Glutamatergic neuron (in vitro differentiated cells): Measurements from ENCODE around the gene RAD51B. TPM values are rescaled to one million over a fixed set of nuclear protein-coding genes. Genes with fewer than 3 reads are reported as not detected.

Experiments
- DNase-seq: peaks from one replicate; pipeline ENCODE4 v3.0.0; 2022
- H3K27ac Mint-ChIP-seq: one replicate; pipeline ENCODE4 v1.8.0; 2020; ENCODE audit warnings: mild to moderate bottlenecking, mixed read lengths, inconsistent platforms; ENCODE audit not compliant: unreplicated experiment
- H3K27me3 Mint-ChIP-seq: one replicate; pipeline ENCODE4 v1.8.0; 2020; ENCODE audit warnings: mild to moderate bottlenecking, moderate library complexity, mixed read lengths, inconsistent platforms; ENCODE audit not compliant: unreplicated experiment
- H3K36me3 Mint-ChIP-seq: one replicate; pipeline ENCODE4 v1.8.0; 2020; ENCODE audit warnings: mild to moderate bottlenecking, mixed read lengths, inconsistent platforms; ENCODE audit not compliant: unreplicated experiment
- H3K4me1 Mint-ChIP-seq: one replicate; pipeline ENCODE4 v1.8.0; 2020; ENCODE audit warnings: mild to moderate bottlenecking, low read depth, mixed read lengths, inconsistent platforms; ENCODE audit not compliant: unreplicated experiment
- H3K4me3 Mint-ChIP-seq: one replicate; pipeline ENCODE4 v1.8.0; 2020; ENCODE audit warnings: mild to moderate bottlenecking, mixed read lengths, inconsistent platforms; ENCODE audit not compliant: unreplicated experiment
- H3K9me3 Mint-ChIP-seq: one replicate; pipeline ENCODE4 v1.8.0; 2020; ENCODE audit warnings: mild to moderate bottlenecking, moderate library complexity, mixed read lengths, inconsistent platforms; ENCODE audit not compliant: unreplicated experiment
- total RNA-seq: library from RNA; stranded (reverse); fragmentation: NEBNext Ultra II Directional; extraction: Animal tissue kit (Norgen Biotek cat#: 25700); gene quantifications from one replicate; pipeline ENCODE4 v1.2.1, GENCODE V29; 2021; ENCODE audit not compliant: unreplicated experiment
- TF ChIP-seq, protein P1 (sequence below): fragments of 200-600 bp; sonication (generic); IDR thresholded peaks from one replicate; pipeline ENCODE4 v1.5.0; 2021; ENCODE audit not compliant: partially characterized antibody, unreplicated experiment

The RAD51B gene
- total RNA-seq, 1 donor from 2014 or later = 9.7 TPM

DNA sequence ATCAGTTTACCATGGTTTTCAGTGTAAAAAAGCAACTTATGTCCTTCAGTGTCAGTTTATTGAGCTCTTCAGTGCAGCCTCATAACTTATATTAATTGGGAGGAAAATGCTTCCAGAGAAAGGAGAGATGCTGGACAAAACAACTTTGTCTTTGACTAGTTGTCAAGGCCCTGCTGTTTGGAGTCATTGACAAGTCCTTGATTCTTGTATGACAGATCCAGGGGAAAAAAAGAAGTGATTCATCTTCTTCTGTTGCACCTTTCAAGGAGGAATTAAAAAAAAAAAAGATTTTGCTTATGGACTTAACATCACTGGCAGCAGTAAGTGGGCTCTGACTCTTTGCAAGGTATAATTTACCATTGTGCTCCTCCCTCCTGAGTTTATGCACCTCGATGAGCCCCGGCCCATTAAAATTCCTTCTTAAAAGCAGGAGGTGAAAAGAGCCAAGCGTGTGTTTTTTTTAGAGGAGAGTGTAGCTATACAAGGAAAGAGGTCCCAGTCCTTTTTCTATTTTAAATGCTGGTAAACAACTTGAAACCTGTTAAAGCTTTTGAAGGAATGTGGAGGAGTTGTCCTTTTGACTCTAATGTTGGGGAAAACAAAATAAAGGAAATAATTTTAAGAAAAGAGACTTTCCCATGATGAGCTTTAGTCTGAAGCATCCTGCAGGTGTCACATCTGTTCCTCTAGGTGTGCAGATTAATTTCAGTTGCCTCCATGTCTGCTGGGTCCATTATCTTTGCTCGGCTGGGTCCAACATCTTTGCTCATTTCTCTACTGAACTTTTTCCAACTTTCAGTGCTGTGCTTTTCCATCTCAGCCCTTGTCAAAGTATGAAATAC, 431.6 kb downstream of the RAD51B start:
- Mint-ChIP-seq H3K4me3 (no peak overlapping the region), H3K36me3 (no peaks in the 10 kb centered on the region), H3K9me3 (no peaks in the 10 kb centered on the region), H3K4me1 (no peaks in the 10 kb centered on the region), H3K27me3 (no peaks in the 10 kb centered on the region), H3K27ac (no peak overlapping the region)
- no peak for DNase-seq
- TF ChIP-seq, protein P1, sequence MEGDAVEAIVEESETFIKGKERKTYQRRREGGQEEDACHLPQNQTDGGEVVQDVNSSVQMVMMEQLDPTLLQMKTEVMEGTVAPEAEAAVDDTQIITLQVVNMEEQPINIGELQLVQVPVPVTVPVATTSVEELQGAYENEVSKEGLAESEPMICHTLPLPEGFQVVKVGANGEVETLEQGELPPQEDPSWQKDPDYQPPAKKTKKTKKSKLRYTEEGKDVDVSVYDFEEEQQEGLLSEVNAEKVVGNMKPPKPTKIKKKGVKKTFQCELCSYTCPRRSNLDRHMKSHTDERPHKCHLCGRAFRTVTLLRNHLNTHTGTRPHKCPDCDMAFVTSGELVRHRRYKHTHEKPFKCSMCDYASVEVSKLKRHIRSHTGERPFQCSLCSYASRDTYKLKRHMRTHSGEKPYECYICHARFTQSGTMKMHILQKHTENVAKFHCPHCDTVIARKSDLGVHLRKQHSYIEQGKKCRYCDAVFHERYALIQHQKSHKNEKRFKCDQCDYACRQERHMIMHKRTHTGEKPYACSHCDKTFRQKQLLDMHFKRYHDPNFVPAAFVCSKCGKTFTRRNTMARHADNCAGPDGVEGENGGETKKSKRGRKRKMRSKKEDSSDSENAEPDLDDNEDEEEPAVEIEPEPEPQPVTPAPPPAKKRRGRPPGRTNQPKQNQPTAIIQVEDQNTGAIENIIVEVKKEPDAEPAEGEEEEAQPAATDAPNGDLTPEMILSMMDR = no peak

DNA sequence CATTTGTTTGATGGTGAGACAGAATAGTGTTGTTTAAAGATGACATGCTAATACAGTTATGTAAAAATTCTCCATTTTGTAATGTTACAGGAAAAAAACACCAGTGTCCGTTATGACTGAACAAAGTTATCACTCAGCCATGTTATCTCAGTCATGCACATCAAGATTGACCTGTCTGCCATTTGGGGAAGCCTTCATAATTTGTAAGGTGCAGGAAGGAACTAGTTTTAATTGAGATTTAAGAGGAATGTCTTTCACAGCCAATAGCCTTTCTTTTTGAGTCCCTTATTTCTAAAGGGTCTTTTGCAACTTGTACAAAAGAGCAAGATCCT, 432.2 kb downstream of the RAD51B start:
- DNase-seq = no peak
- Mint-ChIP-seq H3K36me3 (no peaks in the 10 kb centered on the region), H3K4me3 (no peak overlapping the region), H3K9me3 (no peaks in the 10 kb centered on the region), H3K27me3 (no peaks in the 10 kb centered on the region), H3K27ac (no peak overlapping the region), H3K4me1 (no peaks in the 10 kb centered on the region)
- TF ChIP-seq, protein P1 = no peak

GRCh38 chr14:68253160-68253780, 433.7 kb downstream of the RAD51B start:
- Mint-ChIP-seq H3K9me3 (no peaks in the 10 kb centered on the region), H3K27ac (no peak overlapping the region)
- TF ChIP-seq, protein P1 = no peak

DNA sequence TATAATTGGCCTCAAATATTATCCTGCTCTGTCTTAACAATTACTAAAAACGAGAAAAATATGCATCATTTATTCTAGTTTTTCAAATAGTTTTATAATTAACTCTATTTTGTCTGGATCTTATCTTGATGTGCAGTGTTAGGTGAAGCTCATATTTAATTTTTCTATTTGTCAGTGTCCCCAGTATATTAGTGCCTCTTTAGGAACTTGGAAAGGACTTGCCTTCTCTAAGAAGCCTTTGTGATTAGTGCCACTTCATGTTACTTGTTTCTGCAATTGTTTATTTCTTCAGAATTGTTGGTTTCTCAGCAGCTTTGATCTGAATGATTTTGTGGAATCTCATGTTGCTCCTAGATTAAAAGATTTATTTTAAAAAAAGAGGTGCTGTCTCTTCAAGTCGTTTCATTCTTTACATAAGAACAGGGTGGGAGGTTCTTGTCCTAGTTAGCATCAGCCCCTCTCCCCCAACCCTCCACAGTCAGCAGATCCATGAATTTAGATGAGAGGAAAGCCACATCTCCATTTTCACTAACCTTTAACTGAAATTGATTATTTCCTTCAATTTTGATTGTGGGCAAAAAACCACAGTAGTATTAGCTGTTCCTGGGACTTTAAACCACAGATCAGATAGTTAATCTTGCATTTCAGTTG, 434.4 kb downstream of the RAD51B start:
- H3K27me3 Mint-ChIP-seq = no peaks in the 10 kb centered on the region
- H3K4me3 Mint-ChIP-seq = no peak overlapping the region
- H3K4me1 Mint-ChIP-seq = no peaks in the 10 kb centered on the region
- no peak for DNase-seq
- TF ChIP-seq, protein P1 = no peak
- no peaks in the 10 kb centered on the region for H3K36me3 Mint-ChIP-seq
- H3K9me3 Mint-ChIP-seq = no peaks in the 10 kb centered on the region
- H3K27ac Mint-ChIP-seq = no peak overlapping the region

More at GRCh38 chr14:68253160-68253780, 433.7 kb downstream of the RAD51B start:
- DNase-seq = no peak
- H3K36me3 Mint-ChIP-seq = no peaks in the 10 kb centered on the region
- H3K27me3 Mint-ChIP-seq = no peaks in the 10 kb centered on the region
- H3K4me3 Mint-ChIP-seq = no peak overlapping the region
- no peaks in the 10 kb centered on the region for H3K4me1 Mint-ChIP-seq
